Stimulated activated naive CD8-positive, alpha-beta T cell treated with anti-CD3 and anti-CD28 coated beads, Interleukin-15, Interleukin-2, amounts not matched to agents 100 ng/mL and 50 ng/mL, for 24 hours (primary cell): ENCODE results near the gene CENPP.

Source experiments
- H3K27ac Mint-ChIP-seq: one replicate; pipeline ENCODE4 v1.8.0; 2021; ENCODE audit warnings: mild to moderate bottlenecking, mixed read lengths
- H3K27me3 Mint-ChIP-seq: one replicate; pipeline ENCODE4 v1.8.0; 2021; ENCODE audit warnings: mixed read lengths
- H3K36me3 Mint-ChIP-seq: one replicate; pipeline ENCODE4 v1.8.0; 2021; ENCODE audit warnings: low read depth, mixed read lengths
- H3K4me1 Mint-ChIP-seq: one replicate; pipeline ENCODE4 v1.8.0; 2021; ENCODE audit warnings: low read depth, mixed read lengths
- H3K4me3 Mint-ChIP-seq: one replicate; pipeline ENCODE4 v1.8.0; 2021; ENCODE audit warnings: mild to moderate bottlenecking, mixed read lengths
- H3K9me3 Mint-ChIP-seq: one replicate; pipeline ENCODE4 v1.8.0; 2021; ENCODE audit warnings: mixed read lengths

The CENPP gene

DNA sequence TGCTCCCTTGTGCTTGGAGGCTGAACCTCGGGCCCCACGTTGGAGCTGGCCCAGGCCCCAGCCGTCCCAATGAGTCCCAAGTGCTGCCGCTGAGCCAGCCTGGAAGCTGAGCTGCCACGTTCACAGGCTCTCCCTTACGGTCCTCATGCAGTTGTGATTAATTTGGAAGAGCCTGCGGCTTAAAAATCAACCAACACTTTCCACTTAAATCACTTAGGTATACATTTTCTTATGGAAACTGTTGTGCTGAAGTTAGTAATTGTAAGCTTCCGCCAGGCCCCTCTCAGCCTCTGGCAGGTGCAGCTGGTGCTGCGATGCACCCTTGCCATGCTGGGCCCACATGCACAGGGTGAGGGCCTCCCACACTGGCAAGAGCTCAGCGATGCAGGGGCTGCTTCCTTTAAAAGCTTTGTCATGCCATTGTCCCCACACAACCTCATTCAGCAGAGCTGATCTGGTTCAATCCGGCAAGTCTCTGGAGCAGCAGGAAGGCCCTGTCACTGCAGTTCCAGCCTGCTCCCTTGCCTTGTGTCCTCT, 283.2 kb downstream of the CENPP start:
- no peaks in the 10 kb centered on the region for H3K27me3 Mint-ChIP-seq
- no peaks in the 10 kb centered on the region for H3K4me1 Mint-ChIP-seq
- no peak overlapping the region for H3K27ac Mint-ChIP-seq
- H3K9me3 Mint-ChIP-seq: peaks cover 2% of the 10 kb centered on the region
- H3K4me3 Mint-ChIP-seq: no peak overlapping the region
- peaks cover 18% of the 10 kb centered on the region for H3K36me3 Mint-ChIP-seq

DNA sequence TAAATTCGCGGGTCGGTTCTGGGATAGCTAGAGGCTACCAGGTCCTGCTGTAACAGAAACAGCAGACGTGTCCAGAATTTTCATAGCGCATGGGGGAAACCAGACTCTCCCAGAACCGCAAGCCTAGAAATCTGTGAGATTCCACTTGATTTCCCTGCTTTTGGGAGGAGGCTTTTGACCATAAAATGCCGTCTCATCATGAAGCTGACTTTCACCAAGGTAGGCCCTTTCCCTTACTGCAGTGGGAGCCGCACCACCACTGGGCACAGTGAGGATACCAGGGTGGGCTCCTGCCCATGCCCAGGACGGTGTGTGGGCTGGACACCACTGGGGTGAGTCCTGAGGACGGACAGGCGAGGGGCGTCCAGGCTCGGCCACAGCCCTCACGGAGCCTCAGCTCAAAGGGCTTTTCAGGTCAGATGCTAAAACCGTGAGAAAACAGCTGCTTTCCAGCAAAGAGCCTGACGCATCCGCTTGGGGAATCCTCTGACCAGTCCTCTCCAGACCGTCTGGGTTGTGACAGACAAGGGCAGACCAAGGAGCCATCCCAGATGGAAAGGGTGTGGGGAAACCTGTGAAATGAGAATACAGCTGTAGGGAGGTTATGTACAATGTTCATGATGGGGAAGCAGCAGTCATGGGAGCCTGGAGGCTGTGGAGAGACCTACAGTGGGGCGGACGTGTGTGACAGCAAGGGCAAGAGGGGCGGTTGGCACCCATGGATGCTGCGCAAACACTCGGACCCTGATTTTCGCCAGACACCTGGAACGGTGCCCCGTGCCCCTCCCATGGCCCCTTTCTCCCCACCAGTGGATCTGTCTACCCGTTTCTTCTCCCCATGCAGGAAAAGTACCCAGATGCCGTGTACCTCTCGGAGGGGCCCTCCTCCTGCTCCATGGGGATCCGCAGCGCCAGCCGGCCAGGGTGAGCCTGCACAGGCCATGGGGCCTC, 285.0 kb downstream of the CENPP start:
- Mint-ChIP-seq H3K36me3 (peaks cover 36% of the 10 kb centered on the region), H3K27me3 (no peaks in the 10 kb centered on the region), H3K4me3 (no peak overlapping the region), H3K9me3 (no peaks in the 10 kb centered on the region), H3K27ac (no peak overlapping the region), H3K4me1 (no peaks in the 10 kb centered on the region)

DNA sequence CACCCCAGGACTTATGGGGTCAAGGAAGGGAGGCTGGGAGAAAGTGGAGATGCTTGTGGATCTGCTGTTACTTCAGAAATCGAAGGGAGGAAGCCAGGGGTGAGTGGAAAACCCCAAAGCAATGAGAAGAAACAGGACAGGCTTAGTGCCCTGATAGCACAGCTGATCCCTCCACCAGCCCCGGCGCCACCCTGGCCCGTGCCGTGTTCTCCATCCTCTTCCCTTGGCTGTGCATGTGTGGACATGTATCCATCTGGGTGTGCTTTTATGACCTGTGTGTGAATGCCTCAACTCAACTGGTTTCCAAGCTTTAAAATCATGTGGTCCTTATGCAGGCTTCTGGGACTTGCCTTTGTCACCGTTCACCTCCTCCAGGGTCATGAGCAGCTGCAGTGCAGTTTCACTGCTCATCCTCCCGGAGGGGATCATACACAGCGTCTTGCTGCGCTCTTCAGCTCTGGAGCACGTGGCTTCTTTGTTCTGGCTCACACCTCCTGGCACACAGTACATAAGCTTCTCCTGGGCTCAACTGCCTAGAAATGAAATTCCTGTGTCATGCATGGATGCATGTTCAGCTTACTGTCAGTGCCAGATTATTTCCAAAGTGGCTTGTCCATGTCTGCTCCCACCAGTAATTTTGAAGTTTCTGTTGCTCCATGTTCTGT, 286.0 kb downstream of the CENPP start:
- Mint-ChIP-seq H3K9me3 (no peaks in the 10 kb centered on the region), H3K4me1 (no peaks in the 10 kb centered on the region), H3K27ac (no peak overlapping the region), H3K36me3 (peaks cover 46% of the 10 kb centered on the region), H3K27me3 (no peaks in the 10 kb centered on the region), H3K4me3 (no peak overlapping the region)

DNA sequence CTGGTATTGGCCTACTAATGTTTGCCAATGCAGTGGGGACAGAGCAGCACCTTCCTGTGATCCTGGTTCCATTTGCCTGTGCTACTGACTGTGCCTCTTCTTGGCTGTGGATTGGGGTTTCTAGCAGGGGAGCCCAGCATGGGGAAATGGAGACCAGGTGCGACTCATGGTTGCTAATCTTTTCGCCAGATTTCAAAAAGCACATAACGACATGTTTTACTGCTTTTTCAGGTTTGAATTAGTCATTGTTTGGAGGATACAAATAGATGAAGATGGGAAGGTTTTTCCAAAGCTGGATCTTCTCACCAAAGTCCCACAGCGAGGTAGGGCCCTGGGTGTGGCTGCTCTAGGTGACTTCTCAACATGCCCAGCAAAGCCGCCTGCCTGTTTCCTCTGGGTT, 286.5 kb downstream of the CENPP start:
- no peak overlapping the region for H3K27ac Mint-ChIP-seq
- H3K4me1 Mint-ChIP-seq: no peaks in the 10 kb centered on the region
- no peaks in the 10 kb centered on the region for H3K9me3 Mint-ChIP-seq
- H3K4me3 Mint-ChIP-seq: no peak overlapping the region
- no peaks in the 10 kb centered on the region for H3K27me3 Mint-ChIP-seq
- peaks cover 49% of the 10 kb centered on the region for H3K36me3 Mint-ChIP-seq

DNA sequence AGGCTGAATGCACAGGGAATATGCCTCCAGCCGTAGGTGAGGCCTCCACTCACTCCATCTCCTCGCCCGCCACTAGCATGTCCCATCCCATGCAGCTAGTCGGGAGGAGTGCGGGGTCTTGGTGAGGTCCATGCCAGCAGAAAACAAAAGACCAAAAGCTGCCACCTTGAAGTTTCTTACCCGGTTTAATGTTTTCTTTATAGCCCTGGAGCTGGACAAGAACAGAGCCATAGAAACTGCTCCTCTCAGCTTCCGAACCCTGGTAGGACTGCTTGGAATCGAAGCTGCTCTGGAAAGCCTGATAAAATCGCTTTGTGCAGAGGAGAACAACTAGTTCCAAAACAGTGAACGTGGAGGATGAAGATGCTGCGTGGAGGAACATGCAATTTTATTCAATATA, 287.1 kb downstream of the CENPP start:
- H3K4me1 Mint-ChIP-seq: no peaks in the 10 kb centered on the region

DNA sequence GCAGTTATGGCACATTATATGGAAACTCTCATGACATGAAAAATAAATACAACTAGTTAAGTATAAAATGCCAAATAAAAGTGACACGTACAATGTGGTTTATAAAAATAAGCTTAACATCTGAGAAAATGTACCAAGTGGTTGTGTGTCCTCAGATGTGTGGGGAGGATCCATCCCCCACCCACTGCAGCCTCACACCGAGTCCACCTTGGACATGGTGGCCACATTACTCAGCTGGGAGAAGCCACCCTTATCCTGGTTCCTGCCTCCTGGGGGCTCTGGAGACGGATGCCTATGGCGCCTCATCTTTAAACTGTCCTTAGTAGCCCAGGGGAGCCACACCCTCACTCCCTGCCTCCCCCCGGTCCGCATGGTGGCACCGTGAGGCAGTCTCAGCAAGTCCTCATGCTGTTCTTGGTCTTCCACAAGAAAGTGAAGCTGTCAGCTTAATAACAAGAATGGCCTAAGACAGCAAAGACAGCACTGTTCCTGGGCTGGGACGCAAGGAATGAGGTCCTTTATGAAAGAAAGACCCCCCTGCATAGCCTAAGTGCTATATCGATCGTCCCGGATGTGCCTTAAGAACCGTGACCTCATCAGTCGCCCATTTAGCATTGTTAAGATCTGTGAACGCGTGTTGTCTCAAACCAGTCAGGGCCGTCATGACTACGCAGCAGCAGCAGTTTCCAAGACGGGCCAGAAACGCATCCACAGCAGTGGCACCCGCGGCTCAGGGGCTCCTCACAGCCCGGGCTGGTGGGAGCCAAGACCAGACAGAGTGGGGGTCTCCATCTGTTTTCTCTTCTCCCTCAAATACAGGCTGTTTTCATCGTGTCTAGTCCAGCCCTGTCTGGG, 287.7 kb downstream of the CENPP start:
- Mint-ChIP-seq H3K27me3 (no peaks in the 10 kb centered on the region), H3K27ac (no peak overlapping the region), H3K36me3 (peaks cover 49% of the 10 kb centered on the region), H3K9me3 (no peaks in the 10 kb centered on the region), H3K4me3 (no peak overlapping the region), H3K4me1 (no peaks in the 10 kb centered on the region)

More for the DNA sequence above, 287.1 kb downstream of the CENPP start:
- Mint-ChIP-seq H3K36me3 (peaks cover 49% of the 10 kb centered on the region), H3K4me3 (no peak overlapping the region), H3K27me3 (no peaks in the 10 kb centered on the region), H3K9me3 (no peaks in the 10 kb centered on the region), H3K27ac (no peak overlapping the region)

DNA sequence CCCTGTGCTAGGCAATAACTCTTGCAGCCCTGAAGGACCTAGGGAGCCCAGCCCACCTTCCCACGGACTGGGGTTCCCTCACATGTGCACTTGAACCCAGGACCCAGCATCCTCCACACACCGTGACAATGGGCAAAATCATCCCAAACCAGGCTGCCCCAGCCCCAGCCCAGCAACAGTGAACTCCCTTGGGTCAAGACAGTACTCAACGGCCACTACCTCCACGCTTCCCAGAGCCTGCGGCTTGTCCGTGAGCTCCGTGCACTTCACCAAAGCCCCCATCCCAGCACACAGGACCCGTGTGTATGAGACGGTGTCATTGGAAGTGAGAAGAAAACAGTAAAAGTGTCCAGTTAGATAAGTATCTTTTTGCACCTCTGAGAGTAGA, 288.4 kb downstream of the CENPP start:
- no peak overlapping the region for H3K27ac Mint-ChIP-seq
- H3K9me3 Mint-ChIP-seq: no peaks in the 10 kb centered on the region
- H3K27me3 Mint-ChIP-seq: no peaks in the 10 kb centered on the region
- H3K4me1 Mint-ChIP-seq: no peaks in the 10 kb centered on the region
- peaks cover 51% of the 10 kb centered on the region for H3K36me3 Mint-ChIP-seq
- H3K4me3 Mint-ChIP-seq: no peak overlapping the region

DNA sequence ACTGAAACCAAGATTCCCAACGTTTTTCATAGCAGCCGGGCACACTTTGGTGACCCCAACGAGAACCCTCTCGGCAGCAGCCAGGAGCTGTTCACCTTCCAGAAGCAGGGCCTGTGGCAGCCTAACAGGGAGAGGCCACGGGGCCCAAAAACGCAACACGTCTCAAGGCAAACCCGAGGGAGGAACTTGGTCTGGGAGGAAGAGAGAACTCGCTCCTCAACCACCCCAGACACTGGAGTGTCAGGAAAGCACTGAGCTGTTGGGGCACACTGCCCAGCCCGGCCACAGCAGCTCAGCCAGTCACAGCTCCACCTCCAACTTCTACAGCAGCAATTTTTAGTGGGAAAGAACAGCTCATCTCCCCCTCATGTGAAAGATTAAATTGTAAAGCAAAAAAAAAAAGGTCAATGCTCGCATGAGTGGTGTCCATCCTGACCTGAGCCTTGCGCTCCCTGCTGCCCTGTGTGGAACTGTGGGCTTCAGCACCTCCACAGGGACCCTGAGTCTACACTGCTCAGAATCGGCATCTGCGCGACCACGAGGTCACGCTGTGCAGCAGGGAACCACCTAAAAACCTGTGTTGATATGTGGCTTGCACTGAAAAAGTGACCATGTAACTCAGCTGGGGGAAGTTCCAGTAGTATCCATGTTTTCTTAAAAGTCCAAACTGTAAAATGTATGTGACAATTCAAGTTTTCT, 289.2 kb downstream of the CENPP start:
- no peak overlapping the region for H3K4me3 Mint-ChIP-seq
- H3K9me3 Mint-ChIP-seq: no peaks in the 10 kb centered on the region
- no peak overlapping the region for H3K27ac Mint-ChIP-seq
- H3K4me1 Mint-ChIP-seq: no peaks in the 10 kb centered on the region
- H3K36me3 Mint-ChIP-seq: peaks cover 55% of the 10 kb centered on the region
- no peaks in the 10 kb centered on the region for H3K27me3 Mint-ChIP-seq

DNA sequence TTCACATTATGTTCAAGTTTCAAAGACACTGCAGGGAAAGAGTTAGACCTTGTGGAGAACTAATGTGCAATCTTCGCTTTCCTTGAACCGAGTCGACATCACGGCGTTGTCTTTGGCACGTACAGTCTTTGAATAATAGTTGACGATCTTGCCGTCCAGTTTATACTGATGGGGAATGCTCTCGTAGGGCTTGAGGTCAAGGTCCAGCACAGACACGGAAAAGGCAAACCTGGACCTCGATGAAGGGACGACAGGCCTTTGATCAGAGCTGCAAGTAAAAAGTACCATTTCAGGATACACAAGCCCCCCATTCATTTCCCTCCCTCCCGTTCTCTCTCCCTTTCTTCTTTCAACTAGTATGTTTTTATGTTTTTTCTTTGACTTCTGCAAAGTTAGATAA, 290.0 kb downstream of the CENPP start:
- Mint-ChIP-seq H3K4me1 (no peaks in the 10 kb centered on the region), H3K27me3 (no peaks in the 10 kb centered on the region), H3K4me3 (no peak overlapping the region), H3K27ac (peak overlapping the region; percentile 14), H3K36me3 (peaks cover 62% of the 10 kb centered on the region), H3K9me3 (no peaks in the 10 kb centered on the region)

DNA sequence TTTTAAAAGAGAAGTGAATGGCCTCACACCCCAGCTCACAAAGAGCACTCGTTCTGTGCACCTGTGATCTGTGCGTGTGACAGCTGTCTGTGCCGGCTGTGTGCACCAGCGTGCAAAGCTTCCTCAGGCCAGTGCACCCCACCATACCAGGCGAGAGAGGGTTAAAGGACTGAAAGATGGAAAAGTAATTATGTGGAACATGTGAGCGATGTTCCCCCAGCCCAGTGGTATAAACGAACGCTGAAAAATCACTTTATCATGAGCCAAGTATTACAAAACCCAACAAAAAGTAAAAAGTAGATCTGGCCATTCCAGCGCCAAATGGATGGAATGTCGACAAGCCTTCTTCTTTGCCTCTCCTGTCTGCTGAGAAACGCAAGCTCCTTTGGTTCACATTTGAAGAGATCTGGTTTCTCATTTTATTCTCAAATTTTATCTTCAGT, 290.5 kb downstream of the CENPP start:
- Mint-ChIP-seq H3K9me3 (no peaks in the 10 kb centered on the region), H3K4me3 (no peak overlapping the region), H3K4me1 (no peaks in the 10 kb centered on the region), H3K36me3 (peaks cover 62% of the 10 kb centered on the region), H3K27me3 (no peaks in the 10 kb centered on the region), H3K27ac (peak overlapping the region; percentile 14)

DNA sequence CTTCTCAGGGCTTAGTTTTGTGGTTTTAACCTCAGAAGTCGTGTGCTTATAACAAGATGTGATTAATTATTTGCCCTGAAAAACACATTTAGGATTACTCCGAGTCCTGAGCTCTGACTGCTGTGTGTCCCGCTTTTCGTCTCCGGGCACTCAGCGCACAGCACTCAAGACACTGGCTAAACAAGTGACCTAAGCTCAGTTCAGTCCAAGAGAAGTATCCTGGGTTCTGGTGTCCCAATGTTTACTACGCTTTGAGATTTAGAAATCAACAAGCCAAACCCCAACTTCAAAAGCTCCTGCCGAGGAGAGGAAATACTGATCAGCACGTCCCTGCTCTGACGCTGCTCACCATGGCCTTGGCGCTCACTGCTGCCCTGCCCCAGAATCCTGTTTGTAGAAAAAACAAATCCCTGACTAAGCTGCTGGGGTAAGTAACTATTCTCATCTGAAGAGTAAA, 290.9 kb downstream of the CENPP start:
- no peaks in the 10 kb centered on the region for H3K4me1 Mint-ChIP-seq
- H3K4me3 Mint-ChIP-seq: no peak overlapping the region
- peaks cover 62% of the 10 kb centered on the region for H3K36me3 Mint-ChIP-seq
- H3K27me3 Mint-ChIP-seq: no peaks in the 10 kb centered on the region
- no peaks in the 10 kb centered on the region for H3K9me3 Mint-ChIP-seq
- H3K27ac Mint-ChIP-seq: no peak overlapping the region

DNA sequence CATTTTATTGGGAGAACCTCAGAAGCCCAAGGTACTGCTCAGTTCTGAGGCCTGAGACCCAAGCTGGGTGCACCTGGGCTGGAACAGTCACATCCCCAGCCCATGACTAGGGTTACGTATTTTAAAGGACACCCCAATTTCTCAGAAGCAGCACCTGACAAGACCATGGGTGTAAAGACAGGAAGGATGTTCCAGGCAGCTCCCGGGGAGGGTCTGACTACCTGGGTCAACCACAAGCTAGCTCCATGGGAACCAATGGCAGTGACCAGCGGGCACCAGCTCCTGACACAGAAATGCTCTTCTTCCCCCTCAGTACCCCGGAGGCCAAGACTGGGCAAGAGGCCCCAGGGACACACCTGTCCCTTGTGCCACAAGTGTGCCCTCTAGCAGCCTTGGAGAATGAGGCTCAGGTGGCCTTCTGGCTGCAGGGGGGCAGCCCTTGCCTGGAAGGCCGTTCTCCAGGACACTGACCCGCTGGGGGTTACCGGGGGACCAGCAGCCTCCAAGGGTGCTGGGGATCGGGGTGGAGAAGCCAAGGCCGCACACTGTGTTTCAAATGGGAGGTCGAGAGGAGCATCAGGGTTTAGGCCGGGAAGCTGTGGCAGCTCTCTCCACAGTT, 291.6 kb downstream of the CENPP start:
- H3K27ac Mint-ChIP-seq: no peak overlapping the region
- no peak overlapping the region for H3K4me3 Mint-ChIP-seq
- H3K27me3 Mint-ChIP-seq: no peaks in the 10 kb centered on the region
- peaks cover 61% of the 10 kb centered on the region for H3K36me3 Mint-ChIP-seq
- H3K4me1 Mint-ChIP-seq: no peaks in the 10 kb centered on the region
- H3K9me3 Mint-ChIP-seq: no peaks in the 10 kb centered on the region

DNA sequence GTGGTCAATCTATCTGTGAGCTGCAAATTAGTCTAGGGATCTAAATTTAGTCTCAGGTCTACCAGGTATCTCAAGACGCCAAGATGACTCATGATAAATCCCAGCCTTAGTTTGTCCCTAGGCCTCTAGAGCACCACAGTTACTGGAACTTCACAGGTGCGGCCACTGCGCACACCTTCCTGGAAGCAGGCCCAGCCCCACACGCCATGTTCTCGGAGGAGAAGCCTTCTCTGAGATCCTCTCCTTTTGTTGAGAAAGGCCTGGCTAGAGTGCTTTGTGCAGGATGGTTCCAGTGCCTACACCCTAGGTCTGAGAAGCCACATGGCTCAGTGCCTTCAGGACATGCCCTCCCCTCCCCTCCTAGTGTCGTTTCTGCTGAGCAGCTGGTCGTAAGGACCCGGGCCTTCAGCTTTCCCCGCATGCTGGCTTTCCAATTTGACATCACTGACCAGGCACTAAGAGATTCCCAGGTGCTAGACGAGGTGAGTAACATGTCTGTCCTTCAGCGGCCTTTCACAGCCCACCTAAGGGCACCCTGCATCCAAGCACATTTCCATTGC, 292.3 kb downstream of the CENPP start:
- Mint-ChIP-seq H3K9me3 (no peaks in the 10 kb centered on the region), H3K27ac (no peak overlapping the region), H3K4me3 (no peak overlapping the region), H3K4me1 (no peaks in the 10 kb centered on the region), H3K36me3 (peaks cover 63% of the 10 kb centered on the region), H3K27me3 (no peaks in the 10 kb centered on the region)
